Hepatocyte (in vitro differentiated cells): ENCODE data around the gene FNDC11. TPM values are rescaled to one million over a fixed set of nuclear protein-coding genes. Genes with fewer than 3 reads are reported as not detected.

Experiments
- DNase-seq: peaks from one replicate; pipeline ENCODE4 v3.0.0-alpha.2; 2016; ENCODE audit warnings: low spot score
- H2AFZ ChIP-seq: fragments of 200-600 bp; sonication (generic); 2 replicates; pipeline ENCODE4 v1.6.0; 2016; ENCODE audit warnings: antibody characterized with exemption, mild to moderate bottlenecking
- H3K27ac ChIP-seq: fragments of 200-600 bp; sonication (generic); 2 replicates; pipeline ENCODE4 v1.5.1; 2016; ENCODE audit warnings: mild to moderate bottlenecking
- H3K27me3 ChIP-seq: fragments of 200-600 bp; sonication (generic); 2 replicates; pipeline ENCODE4 v1.6.1; 2016
- H3K36me3 ChIP-seq: fragments of 200-600 bp; sonication (generic); replicated peaks from 2 replicates; pipeline ENCODE4 v1.5.1; 2016; ENCODE audit warnings: low read depth; ENCODE audit not compliant: insufficient read depth
- H3K4me1 ChIP-seq: fragments of 200-600 bp; sonication (generic); 2 replicates; pipeline ENCODE4 v1.5.1; 2016; ENCODE audit warnings: mild to moderate bottlenecking, moderate library complexity; ENCODE audit not compliant: insufficient read depth
- H3K4me2 ChIP-seq: fragments of 200-600 bp; sonication (generic); 2 replicates; pipeline ENCODE4 v1.6.0; 2016
- H3K4me3 ChIP-seq: fragments of 200-600 bp; sonication (generic); 2 replicates; pipeline ENCODE4 v1.5.1; 2016; ENCODE audit warnings: mild to moderate bottlenecking
- H3K79me2 ChIP-seq: fragments of 200-600 bp; sonication (generic); 2 replicates; pipeline ENCODE4 v1.6.0; 2017; ENCODE audit warnings: mild to moderate bottlenecking
- H3K9me2 ChIP-seq: fragments of 200-600 bp; sonication (generic); replicated peaks from 2 replicates; pipeline ENCODE4 v1.6.0; 2017; ENCODE audit warnings: mild to moderate bottlenecking; ENCODE audit not compliant: insufficient read depth
- H3K9me3 ChIP-seq: fragments of 200-600 bp; sonication (generic); 2 replicates; pipeline ENCODE4 v1.5.1; 2016; ENCODE audit warnings: low read depth, mild to moderate bottlenecking
- H4K20me1 ChIP-seq: fragments of 200-600 bp; sonication (generic); 2 replicates; pipeline ENCODE4 v1.6.0; 2016; ENCODE audit warnings: mild to moderate bottlenecking; ENCODE audit not compliant: insufficient read depth, poor library complexity, severe bottlenecking
- CTCF ChIP-seq: fragments of 200-600 bp; sonication (generic); IDR thresholded peaks from 2 replicates; pipeline ENCODE4 v1.5.1; 2016; ENCODE audit warnings: antibody characterized with exemption, mild to moderate bottlenecking; ENCODE audit not compliant: poor library complexity
- EZH2 ChIP-seq: fragments of 200-600 bp; sonication (generic); IDR thresholded peaks from 2 replicates; pipeline ENCODE4 v1.6.1; 2016; ENCODE audit warnings: antibody characterized with exemption, mild to moderate bottlenecking, borderline replicate concordance
- EZH2phosphoT487 ChIP-seq: fragments of 200-600 bp; sonication (generic); IDR thresholded peaks from one replicate; pipeline ENCODE4 v1.6.1; 2018; ENCODE audit warnings: antibody characterized with exemption, mild to moderate bottlenecking, low read depth, moderate library complexity; ENCODE audit not compliant: unreplicated experiment, severe bottlenecking
- whole genome bisulfite sequencing: methylation state at CpG from one replicate; pipeline ENCODE4 v1.1.6; 2016; ENCODE audit warnings: low lambda C conversion rate; ENCODE audit errors: missing lambda C conversion rate; 5-methylcytosine and 5-hydroxymethylcytosine counted together
- polyA plus RNA-seq: library from polyadenylated mRNA; unstranded; fragments of >200 nt; fragmentation: Nextera tagmentation; extraction: Ambion mirVana; gene quantifications from 2 replicates; pipeline ENCODE4 v1.2.1, GENCODE V29; 2016
- total RNA-seq: library from RNA; depleted of rRNA; stranded (reverse); fragments of >200 nt; gene quantifications from 2 replicates; pipeline ENCODE4 v1.2.3, GENCODE V29; 2014

Gene FNDC11
- total and polyA plus RNA-seq, 2 experiments from 2014 or later = 0.57 to 0.79 TPM

- no peak overlapping the region for H2AFZ ChIP-seq
- TF ChIP-seq CTCF (no peak), EZH2phosphoT487 (no peak), EZH2 (no peak)
- no peak for DNase-seq
- no peaks in the 10 kb centered on the region for H3K9me3 ChIP-seq
- no peak overlapping the region for H3K27ac ChIP-seq
- peaks cover 16% of the 10 kb centered on the region for H3K79me2 ChIP-seq
- no peak overlapping the region for H3K4me3 ChIP-seq
- peaks cover 13% of the 10 kb centered on the region for H3K4me1 ChIP-seq
- peaks cover 24% of the 10 kb centered on the region for H4K20me1 ChIP-seq
- no peak overlapping the region for H3K4me2 ChIP-seq
- H3K9me2 ChIP-seq = no peaks in the 10 kb centered on the region
- H3K27me3 ChIP-seq = peaks cover 3% of the 10 kb centered on the region
- WGBS = 70% methylated on average over 19 of the region's 20 CpGs
- H3K36me3 ChIP-seq = no peaks in the 10 kb centered on the region
These were observed 35.6 kb upstream of the FNDC11 start for GRCh38 chr20:63518351-63518861.

GRCh38 chr20:63518946-63519667, 34.9 kb upstream of the FNDC11 start:
- Histone ChIP-seq H3K79me2 (peaks cover 16% of the 10 kb centered on the region), H3K27me3 (no peaks in the 10 kb centered on the region), H3K36me3 (no peaks in the 10 kb centered on the region), H3K4me2 (peak overlapping the region; percentile 99), H3K4me3 (peak overlapping the region; percentile 93), H3K9me3 (no peaks in the 10 kb centered on the region), H3K9me2 (no peaks in the 10 kb centered on the region), H2AFZ (peak overlapping the region; percentile 98), H3K4me1 (peaks cover 13% of the 10 kb centered on the region), H4K20me1 (peaks cover 24% of the 10 kb centered on the region), H3K27ac (no peak overlapping the region)
- no peak for TF ChIP-seq CTCF
- no peak for TF ChIP-seq EZH2phosphoT487
- TF ChIP-seq EZH2 = no peak
- DNase-seq = no peak
- 77% methylated on average over 23 of the region's 32 CpGs for WGBS

- H3K27me3 ChIP-seq = no peaks in the 10 kb centered on the region
- TF ChIP-seq EZH2 (no peak), CTCF (peak; percentile 29)
- H3K4me1 ChIP-seq = peaks cover 13% of the 10 kb centered on the region
- H3K9me2 ChIP-seq = no peaks in the 10 kb centered on the region
- peak; percentile 80 for DNase-seq
- H4K20me1 ChIP-seq = peaks cover 24% of the 10 kb centered on the region
- no peaks in the 10 kb centered on the region for H3K36me3 ChIP-seq
- peaks cover 16% of the 10 kb centered on the region for H3K79me2 ChIP-seq
- H3K4me2 ChIP-seq = peak overlapping the region; percentile 99
- H3K4me3 ChIP-seq = peak overlapping the region; percentile 93
- peak overlapping the region; percentile 98 for H3K27ac ChIP-seq
- H3K9me3 ChIP-seq = no peaks in the 10 kb centered on the region
- 9% methylated on average over 47 of the region's 72 CpGs for WGBS
- H2AFZ ChIP-seq = peak overlapping the region; percentile 98
These were observed 34.1 kb upstream of the FNDC11 start for GRCh38 chr20:63519668-63520503.
